ENCODE measurements around the gene SPATS2.
"Not testable (repeated sequence)": the region's sequence is repeated elsewhere in the genome, so short reads cannot be mapped to it uniquely, and the experiment has no call there.

The SPATS2 gene

DNA sequence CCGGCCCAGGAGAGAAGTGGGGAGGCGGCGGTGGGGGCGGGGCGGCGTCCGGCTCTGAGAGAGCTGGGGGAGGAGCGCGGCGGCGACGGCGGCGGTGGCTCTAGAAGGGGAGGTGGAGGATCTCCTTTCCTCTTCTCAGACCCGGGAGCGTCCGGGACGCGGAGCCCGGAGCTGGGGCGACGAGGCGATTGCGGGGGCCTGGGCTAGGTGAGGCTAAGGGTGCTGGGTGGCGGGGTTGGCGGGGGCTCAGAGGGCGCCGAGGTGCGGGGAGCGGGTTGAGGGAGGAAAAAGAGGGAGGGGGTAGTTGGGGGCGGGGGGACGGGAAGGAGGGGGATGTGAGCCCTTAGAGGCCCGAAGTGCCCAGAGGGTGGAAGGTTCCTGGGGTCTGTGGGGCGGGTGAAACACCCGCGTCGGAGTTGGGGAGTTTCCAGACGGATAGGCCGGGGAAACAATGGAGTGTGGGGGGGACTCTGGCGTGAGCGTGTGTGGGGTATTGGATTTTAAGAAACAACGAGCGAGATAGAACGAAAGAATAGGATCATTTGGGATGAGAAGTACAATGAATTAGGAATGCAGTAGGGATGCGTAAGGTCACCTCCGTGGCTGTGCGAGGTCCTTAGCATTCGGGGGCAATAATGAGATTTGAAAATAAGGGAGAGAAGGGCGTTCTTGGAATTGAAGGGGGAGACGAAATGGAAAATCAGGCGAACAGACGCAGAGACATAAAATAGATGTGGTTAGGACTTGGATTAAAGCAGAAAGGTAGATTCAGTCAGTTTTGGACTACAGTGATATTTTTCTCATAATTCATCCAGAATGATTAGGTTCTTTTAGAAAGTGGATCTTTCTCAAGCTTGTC lies at the start of gene SPATS2:
SPATS2 (plus strand) TSS at position 82 of the 859 bp plus-strand sequence. CDS start 93,551 bp downstream, outside the sequence.
- peak in 1 of 3 experiments; percentile 77 for DNase-seq (ENCODE audit: low read depth in 2 of 3, low spot score in 2 of 3)

DNA sequence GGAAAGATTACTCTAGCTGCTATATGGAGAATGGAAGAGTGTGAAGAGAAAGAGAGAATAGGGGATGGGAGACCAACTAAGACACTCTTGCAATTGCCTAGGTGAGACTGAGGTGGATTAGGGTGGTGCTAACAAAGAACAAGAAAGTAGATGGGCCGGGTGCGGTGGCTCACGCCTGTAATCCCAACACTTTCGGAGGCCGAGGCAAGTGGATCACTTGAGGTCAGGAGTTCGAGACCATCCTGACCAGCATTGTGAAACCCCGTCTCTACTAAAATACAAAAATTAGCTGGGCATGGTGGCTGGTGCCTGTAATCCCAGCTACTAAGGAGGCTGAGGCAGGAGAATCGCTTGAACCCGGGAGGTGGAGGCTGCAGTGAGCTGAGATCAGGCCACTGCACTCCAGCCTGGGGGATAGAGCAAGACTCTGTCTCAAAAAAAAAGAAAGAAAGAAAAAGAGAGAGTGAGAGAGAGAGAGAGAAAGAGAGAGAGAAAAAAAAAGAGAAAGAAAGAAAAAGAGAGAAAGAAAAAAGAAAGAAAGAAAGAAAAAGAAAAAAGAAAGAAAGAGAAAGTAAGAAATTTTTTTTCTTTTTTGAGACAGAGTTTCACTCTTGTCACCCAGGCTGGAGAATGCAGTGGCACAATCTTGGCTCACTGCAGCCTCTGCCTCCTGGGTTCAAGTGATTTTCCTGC lies 46.7 kb upstream of the SPATS2 start:
- DNase-seq (ENCODE audit: low read depth in 2 of 3, low spot score in 2 of 3), result not testable (repeated sequence)

DNA sequence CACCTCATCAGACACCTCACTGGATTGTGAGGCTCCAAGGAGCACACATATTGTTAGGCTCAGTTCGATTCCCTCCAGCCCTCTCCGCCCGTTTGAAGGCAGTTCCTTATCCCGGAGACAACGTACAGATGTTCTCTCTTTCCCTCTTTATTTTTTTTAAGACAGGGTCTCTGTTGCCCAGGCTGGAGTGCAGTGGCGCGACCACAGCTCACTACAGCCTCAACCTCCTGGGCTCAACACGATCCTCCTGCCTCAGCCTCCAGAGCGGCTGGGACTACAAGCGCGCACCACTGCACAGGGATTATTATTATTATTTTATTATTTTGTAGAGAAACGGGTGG lies 44.9 kb upstream of the SPATS2 start:
- DNase-seq (ENCODE audit: low read depth in 2 of 3, low spot score in 2 of 3), result no peak

DNA sequence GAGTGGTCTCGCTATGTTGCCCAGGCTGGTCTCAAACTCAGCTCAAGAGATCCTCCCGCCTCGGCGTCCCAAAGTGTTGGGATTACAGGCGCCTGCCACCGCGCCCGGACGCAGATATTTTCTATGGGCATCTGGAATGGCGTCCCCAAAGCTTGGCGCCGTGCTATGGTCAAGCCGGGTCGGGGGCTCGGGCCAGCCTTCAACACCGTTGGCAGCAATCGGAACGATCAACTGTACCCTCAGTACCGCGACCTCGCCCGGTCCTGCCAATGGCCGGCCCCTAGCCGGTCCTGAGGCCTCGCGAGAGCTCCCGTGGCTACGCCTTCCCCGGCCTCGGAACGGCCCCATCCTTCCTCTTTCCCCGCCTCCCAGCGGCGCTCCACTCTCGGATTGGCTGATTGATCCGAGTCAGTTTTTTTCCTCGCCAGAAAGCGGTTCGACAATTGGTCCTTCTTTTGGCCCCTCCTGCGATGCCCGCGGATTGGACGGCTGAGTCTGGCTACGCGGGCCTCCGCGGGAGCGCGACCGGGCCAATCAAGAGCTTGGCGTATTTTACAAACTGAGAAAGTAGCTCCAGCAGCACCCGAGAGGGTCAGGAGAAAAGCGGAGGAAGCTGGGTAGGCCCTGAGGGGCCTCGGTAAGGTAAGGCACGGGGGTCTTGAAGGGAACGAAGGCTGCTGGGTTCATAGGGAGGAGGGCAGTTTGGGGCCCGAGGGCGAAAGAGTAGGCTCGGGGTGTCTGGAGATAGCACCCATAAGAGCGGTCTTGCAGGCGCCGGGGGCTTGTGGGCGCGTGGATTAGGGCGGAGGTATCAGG lies 44.3 kb upstream of the SPATS2 start, which contains the start of gene TROAP:
TROAP (plus strand) TSS at position 548 of the 816 bp plus-strand sequence. CDS start 354 bp downstream, outside the sequence.
- peak; percentile 79 to 95 (median 89) for DNase-seq (ENCODE audit: low read depth in 2 of 3, low spot score in 2 of 3)

DNA sequence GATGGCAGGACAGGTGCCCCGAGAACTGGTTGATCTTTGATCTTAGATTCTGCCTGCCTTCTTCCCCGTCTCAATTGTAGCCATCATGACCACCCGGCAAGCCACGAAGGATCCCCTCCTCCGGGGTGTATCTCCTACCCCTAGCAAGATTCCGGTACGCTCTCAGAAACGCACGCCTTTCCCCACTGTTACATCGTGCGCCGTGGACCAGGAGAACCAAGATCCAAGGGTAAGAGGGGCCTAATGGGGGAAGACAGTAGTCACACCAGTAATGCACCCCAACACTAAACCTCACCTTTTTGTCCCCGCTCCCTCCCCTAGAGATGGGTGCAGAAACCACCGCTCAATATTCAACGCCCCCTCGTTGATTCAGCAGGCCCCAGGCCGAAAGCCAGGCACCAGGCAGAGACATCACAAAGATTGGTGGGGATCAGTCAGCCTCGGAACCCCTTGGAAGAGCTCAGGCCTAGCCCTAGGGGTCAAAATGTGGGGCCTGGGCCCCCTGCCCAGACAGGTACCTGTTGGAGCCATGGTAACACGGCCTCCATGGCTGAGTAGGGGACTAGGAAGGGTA lies 43.7 kb upstream of the SPATS2 start:
- DNase-seq (ENCODE audit: low read depth in 2 of 3, low spot score in 2 of 3), result no peak

DNA sequence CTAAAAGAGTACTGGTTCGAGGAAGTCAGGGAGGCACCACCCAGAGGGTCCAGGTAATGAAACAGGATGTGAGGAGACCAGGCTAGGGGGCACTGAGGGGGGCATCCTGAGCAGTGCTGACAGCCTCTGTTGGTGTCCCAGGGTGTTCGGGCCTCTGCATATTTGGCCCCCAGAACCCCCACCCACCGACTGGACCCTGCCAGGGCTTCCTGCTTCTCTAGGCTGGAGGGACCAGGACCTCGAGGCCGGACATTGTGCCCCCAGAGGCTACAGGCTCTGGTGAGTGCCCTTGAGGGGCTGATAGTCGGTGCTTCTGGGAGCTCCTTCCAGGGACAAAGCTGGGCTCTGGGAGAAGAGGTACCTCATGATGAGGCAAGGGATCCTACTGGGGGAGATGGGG lies 41.7 kb upstream of the SPATS2 start:
- DNase-seq (ENCODE audit: low read depth in 2 of 3, low spot score in 2 of 3), result no peak

DNA sequence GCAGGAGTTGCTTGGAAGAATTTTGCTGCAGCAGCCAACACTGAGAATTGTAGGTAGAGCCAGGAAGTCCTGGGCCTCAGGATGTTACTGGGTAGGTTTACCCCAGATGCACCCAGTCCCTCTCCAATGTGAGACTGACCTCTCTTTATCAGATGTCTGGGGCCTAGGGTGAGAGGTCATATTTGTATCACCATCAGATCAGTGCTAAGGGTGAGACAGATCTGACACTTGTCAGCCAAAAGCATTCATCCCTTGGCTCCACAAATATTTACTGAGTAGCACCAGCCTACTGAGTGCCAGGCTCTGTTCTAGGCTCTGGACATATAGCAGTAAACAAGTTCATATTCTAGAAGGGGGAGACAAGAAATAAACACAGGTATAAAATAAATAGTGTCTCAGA lies 39.9 kb upstream of the SPATS2 start:
- no peak for DNase-seq (ENCODE audit: low read depth in 2 of 3, low spot score in 2 of 3)

DNA sequence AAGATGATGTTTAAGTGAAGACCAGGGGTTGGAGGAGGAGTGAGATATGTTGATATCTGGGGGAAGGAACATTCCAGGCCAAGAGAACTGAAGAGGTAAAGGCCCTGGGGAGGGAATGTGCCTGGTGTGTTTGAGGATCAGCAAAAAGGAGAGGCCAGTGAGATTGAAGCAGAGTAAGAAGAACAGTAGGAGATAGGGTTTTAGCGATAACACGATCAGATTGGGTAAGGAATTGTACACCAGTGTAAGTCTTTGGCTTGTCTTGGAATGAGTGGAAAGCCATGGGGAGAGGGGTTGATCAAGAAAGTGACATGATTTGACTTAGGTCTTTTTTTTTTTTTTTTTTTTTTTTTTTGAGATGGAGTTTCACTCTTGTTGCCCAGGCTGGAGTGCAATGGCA lies 39.4 kb upstream of the SPATS2 start:
- DNase-seq (ENCODE audit: low read depth in 2 of 3, low spot score in 2 of 3), result no peak

DNA sequence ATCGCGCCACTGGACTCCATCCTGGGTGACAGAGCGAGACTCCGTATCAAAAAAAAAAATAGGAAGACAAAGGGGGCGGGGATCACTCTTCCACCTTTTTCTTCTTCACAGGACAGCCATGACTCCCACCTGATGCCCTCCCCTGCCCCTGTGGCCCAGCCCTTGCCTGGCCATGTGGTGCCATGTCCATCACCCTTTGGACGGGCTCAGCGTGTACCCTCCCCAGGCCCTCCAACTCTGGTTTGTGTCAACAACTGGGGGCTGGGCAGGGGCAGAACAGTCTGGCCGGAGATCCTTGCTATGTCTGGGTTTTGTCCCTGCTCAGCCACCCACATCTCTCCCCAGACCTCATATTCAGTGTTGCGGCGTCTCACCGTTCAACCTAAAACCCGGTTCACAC lies 38.4 kb upstream of the SPATS2 start:
- no peak for DNase-seq (ENCODE audit: low read depth in 2 of 3, low spot score in 2 of 3)

DNA sequence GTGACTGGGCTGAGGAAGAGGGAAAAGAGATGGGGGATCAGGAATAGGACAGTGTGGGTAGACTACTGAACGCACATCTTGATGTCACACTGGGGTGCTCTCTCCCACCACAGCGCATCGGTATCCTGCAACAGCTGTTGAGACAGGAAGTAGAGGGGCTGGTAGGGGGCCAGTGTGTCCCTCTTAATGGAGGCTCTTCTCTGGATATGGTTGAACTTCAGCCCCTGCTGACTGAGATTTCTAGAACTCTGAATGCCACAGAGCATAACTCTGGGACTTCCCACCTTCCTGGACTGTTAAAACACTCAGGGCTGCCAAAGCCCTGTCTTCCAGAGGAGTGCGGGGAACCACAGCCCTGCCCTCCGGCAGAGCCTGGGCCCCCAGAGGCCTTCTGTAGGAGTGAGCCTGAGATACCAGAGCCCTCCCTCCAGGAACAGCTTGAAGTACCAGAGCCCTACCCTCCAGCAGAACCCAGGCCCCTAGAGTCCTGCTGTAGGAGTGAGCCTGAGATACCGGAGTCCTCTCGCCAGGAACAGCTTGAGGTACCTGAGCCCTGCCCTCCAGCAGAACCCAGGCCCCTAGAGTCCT lies 37.1 kb upstream of the SPATS2 start:
- no peak for DNase-seq (ENCODE audit: low read depth in 2 of 3, low spot score in 2 of 3)

DNA sequence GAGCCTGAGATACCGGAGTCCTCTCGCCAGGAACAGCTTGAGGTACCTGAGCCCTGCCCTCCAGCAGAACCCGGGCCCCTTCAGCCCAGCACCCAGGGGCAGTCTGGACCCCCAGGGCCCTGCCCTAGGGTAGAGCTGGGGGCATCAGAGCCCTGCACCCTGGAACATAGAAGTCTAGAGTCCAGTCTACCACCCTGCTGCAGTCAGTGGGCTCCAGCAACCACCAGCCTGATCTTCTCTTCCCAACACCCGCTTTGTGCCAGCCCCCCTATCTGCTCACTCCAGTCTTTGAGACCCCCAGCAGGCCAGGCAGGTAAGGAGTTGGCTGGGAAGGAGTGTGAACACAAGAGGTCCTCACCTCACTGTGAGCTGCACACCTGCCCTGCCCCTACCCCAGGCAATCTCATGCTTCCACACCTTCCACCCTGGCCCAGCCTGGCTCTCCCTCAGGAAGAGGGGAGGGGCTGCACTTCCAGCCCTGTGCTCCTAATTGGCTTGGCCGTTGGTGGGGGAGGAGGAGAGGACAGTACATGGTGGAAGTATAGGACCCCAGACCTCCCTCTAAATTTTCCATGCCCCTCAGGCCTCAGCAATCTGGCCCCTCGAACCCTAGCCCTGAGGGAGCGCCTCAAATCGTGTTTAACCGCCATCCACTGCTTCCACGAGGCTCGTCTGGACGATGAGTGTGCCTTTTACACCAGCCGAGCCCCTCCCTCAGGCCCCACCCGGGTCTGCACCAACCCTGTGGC lies 36.5 kb upstream of the SPATS2 start:
- DNase-seq (ENCODE audit: low read depth in 2 of 3, low spot score in 2 of 3), result no peak

DNA sequence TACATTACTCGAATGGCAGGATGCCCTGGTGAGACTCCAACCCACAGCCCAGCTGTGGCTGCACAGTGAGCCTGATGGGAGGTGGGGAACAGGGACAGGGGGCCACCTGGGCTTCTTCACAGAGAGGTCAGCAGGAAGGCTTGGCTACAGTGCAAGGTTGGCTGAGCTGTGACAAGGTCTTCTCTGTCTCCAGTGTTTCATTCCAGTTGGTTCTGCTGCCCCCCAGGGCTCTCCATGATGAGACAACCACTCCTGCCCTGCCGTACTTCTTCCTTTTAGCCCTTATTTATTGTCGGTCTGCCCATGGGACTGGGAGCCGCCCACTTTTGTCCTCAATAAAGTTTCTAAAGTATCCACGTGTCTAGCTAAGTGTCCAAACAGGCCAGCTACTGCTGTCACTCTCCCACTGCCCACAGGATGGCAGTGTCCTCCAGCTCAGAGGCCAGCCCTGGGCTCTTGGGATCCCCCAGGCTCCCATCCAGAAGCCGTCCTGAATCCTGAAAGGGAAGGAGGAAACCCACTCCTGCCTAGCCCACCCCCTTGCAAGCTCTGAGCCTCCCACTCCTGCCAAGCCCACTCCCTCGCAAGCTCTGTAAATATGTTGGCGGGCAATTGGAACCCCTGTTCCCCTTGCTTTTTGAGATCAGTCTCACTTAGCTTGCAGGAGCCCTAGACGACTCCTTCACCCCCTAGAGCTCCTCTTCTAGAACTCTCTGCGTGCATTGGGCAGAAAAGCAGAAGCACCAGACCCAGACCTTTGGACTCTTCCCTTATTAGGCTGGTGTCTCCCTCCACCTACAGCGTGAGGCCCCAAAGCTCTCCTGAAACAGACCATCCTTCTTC lies 35.7 kb upstream of the SPATS2 start:
- DNase-seq (ENCODE audit: low read depth in 2 of 3, low spot score in 2 of 3), result no peak

DNA sequence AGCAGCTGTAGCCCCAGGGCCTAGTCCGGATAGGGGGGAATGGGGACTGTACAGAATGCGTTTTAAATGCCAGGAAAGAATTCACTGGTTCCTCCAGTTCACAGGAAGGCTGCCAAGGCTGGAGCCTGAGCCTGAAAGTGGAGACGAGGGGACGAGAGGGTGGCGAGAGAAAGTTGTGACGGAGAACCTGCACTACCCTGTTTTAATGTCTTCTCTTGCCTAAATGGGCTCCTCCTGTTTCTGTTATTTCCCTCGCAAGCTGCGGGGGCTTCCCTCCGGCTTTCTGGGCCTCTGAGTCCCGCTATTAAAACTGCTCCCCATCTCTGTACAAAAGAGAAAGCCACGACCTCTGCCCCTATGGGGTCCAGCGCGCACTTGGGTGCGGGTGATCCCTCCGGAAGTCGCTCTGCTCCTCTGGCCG lies 34.8 kb upstream of the SPATS2 start:
- DNase-seq (ENCODE audit: low read depth in 2 of 3, low spot score in 2 of 3), result no peak

DNA sequence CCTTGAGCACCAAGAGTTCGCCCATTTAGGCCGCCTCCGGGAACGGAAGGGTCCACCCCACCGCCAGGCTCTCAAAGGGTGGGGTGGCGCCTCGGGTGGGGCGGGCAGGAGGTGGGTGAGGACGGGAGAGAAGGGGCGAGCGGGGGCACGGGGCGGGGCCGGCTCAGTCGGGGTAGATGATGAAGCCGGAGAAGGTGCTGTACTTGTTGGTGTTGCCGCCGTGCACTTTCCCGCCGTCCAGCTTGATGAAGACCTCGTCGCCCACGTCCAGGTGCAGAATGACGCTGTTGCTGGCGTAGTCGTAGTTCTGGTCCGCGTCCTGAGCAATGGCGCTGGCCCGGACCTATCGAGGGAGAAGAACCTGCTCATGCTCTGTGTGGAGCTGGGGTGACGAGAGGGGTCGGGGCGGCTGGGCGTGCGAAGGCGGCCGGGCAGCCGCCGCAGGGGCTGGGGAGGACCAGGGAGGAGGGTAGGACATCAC lies 34.3 kb upstream of the SPATS2 start:
- DNase-seq (ENCODE audit: low read depth in 2 of 3, low spot score in 2 of 3), result no peak

DNA sequence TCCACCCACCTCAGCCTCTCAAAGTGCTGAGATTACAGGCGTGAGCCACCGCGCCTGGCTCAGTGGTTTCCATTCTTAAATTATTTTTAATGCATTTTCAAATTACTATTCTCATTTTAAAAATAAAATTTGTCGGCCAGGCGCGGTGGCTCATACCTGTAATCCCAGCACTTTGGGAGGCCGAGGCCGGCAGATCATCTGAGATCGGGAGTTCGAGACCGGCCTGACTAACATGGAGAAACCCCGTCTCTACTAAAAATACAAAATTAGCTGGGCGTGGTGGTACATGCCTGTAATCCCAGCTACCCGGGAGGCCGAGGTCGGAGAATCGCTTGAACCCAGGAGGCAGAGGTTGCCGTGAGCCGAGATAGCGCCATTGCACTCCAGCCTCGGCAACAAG lies 33.5 kb upstream of the SPATS2 start:
- DNase-seq (ENCODE audit: low read depth in 2 of 3, low spot score in 2 of 3), result not testable (repeated sequence)

DNA sequence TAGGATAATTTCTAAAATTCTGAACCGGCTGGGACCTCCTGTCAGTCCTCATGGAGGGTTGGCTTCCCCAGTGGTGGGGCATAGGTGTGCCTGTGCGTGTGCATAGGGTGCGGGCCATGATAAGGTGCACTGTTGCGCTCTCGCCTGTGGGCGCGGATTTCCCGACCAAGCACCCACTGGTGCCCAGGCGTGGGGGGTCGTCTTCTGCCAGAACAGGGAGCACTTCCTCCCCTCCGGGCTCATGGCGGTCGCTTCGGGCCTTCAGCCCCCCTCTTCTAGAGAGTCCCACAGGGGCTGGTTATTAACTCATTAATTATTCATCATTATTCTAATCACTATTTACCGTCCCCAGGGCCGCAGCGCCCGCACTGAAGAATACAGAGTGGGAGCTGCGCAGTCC lies 33.0 kb upstream of the SPATS2 start:
- no peak for DNase-seq (ENCODE audit: low read depth in 2 of 3, low spot score in 2 of 3)

DNA sequence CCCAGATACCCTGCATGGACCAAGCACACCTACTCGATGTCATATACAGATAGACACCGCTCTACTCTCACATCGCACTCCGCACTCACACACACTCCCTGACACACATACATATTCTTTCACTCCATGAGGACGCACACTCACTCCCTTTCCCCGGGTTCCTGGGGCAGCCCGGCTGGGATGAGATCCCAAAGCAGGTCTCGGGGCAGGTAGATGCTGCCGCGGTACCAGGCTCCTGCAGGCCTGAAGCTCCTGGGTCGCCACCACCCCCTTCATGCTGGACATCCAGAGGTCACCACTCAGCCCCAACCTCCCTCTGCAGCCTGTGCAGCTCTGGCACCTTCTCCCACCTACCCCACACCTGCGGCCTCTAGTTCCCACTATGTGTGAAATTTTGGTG lies 32.6 kb upstream of the SPATS2 start:
- no peak for DNase-seq (ENCODE audit: low read depth in 2 of 3, low spot score in 2 of 3)

DNA sequence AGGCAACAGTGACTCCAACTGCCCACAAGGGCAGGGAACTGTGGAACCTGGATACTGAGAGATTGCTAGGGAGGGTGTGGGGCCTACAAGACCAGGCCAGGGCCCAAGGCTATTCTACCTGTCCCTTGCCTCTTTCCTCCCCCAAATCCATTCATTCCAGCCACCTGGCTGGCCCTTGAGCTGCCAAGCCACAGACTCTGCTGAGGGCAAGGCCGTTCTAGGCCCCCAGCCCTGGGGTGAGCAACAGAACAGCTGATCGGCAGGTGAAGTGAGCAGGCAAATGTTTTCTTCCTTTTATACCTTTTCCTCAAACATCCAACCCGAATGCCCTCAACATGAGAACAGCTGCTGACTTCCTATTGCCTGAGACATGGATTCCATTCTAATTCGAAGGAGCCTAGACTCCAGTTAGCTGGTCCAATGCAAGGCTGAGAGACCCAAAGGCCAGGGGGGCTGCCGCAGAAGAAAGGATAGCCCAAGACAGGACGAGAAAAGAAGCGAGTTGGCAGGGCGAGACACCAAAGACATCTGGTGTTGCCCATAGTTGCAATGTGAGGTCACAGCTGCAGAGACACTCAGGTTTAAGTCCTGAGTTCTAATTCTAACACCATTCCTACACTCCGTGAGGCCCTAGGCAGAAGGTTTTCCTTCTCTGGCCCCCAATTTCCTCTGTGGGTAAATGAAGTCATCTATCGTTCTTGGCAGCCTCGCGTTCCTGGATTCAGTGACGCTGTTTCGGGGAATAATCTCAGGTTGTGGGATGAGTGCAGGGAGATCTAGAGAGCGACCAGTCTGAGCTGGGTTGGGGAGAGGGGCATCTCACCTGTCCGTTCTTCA lies 31.9 kb upstream of the SPATS2 start:
- no peak for DNase-seq (ENCODE audit: low read depth in 2 of 3, low spot score in 2 of 3)
